Measurements from ENCODE around the gene CHST5. TPM values are rescaled to one million over a fixed set of nuclear protein-coding genes. Genes with fewer than 3 reads are reported as not detected.

CHST5 gene
- total RNA-seq, 2 donors from 2014 or later, result 0.26 to 1.1 TPM

- Histone ChIP-seq H3K9ac (ENCODE audit: extremely low read depth, low read length, poor library complexity, severe bottlenecking) (no peak overlapping the region), H3K27me3 (ENCODE audit: control insufficient read depth, insufficient read depth, low read length, poor library complexity, severe bottlenecking) (no peaks in the 10 kb centered on the region), H3K4me3 (ENCODE audit: low read length) (no peak overlapping the region), H3K4me1 (ENCODE audit: control insufficient read depth, insufficient read depth, low read length) (no peaks in the 10 kb centered on the region), H3K36me3 (ENCODE audit: control insufficient read depth, insufficient read depth, low read length) (no peaks in the 10 kb centered on the region), H3K9me3 (ENCODE audit: control insufficient read depth, low read length) (no peaks in the 10 kb centered on the region), H3K27ac (ENCODE audit: low read depth, low read length) (no peak overlapping the region)
- DNase-seq, result no peak
- TF ChIP-seq, protein P1, sequence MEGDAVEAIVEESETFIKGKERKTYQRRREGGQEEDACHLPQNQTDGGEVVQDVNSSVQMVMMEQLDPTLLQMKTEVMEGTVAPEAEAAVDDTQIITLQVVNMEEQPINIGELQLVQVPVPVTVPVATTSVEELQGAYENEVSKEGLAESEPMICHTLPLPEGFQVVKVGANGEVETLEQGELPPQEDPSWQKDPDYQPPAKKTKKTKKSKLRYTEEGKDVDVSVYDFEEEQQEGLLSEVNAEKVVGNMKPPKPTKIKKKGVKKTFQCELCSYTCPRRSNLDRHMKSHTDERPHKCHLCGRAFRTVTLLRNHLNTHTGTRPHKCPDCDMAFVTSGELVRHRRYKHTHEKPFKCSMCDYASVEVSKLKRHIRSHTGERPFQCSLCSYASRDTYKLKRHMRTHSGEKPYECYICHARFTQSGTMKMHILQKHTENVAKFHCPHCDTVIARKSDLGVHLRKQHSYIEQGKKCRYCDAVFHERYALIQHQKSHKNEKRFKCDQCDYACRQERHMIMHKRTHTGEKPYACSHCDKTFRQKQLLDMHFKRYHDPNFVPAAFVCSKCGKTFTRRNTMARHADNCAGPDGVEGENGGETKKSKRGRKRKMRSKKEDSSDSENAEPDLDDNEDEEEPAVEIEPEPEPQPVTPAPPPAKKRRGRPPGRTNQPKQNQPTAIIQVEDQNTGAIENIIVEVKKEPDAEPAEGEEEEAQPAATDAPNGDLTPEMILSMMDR (conservative IDR thresholded peaks at IDR 0.05), result no peak
- Mint-ChIP-seq H3K4me3 (no peak overlapping the region), H3K27ac (no peak overlapping the region), H3K36me3 (ENCODE audit: low read depth) (peaks cover 2% of the 10 kb centered on the region), H3K9me3 (no peaks in the 10 kb centered on the region), H3K4me1 (no peaks in the 10 kb centered on the region), H3K27me3 (ENCODE audit: insufficient read depth) (no peaks in the 10 kb centered on the region)
- 94 to 100% methylated on average over 2 of the region's 2 CpGs for WGBS, 2 experiments (ENCODE audit: insufficient coverage in 1 of 2, insufficient read length in 1 of 2)
Measured at GRCh38 chr16:75483222-75483621, 52.7 kb downstream of the CHST5 start.

DNA sequence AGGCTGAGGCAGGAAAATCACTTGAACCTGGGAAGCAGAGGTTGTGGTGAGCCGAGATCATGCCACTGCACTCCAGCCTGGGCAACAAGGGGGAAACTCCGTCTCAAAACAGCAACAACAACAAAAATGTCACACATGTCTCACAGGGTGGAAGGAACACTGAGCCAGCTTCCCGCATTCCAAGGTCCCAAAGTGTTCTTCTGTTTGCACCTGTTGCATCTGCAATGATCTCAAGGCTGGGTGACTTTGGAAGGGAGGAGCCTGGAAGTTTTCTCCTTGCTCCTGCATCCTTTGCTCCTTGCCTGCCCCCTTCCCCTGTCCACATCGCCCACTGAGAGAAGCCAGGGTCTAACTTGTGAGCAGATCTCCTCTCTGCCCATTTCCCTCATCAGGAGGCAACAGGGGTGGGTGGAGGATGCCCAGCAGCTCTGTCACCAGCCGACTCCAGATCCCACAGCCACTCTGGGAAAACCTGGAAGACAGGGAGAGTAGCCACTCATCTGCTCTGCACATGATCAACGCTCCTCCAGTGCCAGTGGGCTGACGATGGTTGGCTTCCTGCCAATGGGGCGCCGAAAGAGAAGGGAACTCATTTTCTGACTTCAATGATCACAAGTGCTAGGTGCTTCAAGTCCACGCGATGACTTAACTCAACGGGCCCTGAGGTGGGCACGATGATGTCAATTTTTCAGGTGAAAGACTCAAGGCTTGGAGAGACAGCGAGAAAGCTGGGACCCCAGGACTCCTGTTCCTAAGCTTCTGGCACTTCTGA is 53.3 kb downstream of the CHST5 start:
- no peaks in the 10 kb centered on the region for H3K9me3 Mint-ChIP-seq
- H3K27me3 ChIP-seq (ENCODE audit: control insufficient read depth, insufficient read depth, low read length, poor library complexity, severe bottlenecking), result no peaks in the 10 kb centered on the region
- H3K27ac Mint-ChIP-seq, result no peak overlapping the region
- no peaks in the 10 kb centered on the region for H3K27me3 Mint-ChIP-seq (ENCODE audit: insufficient read depth)
- H3K27ac ChIP-seq (ENCODE audit: low read depth, low read length), result no peak overlapping the region
- WGBS, 2 experiments (ENCODE audit: insufficient coverage in 1 of 2, insufficient read length in 1 of 2), result 85 to 96% methylated on average over 11 to 14 of the region's 14 CpGs
- H3K4me1 Mint-ChIP-seq, result no peaks in the 10 kb centered on the region
- TF ChIP-seq, protein P1 (conservative IDR thresholded peaks at IDR 0.05), result no peak
- H3K36me3 Mint-ChIP-seq (ENCODE audit: low read depth), result peaks cover 6% of the 10 kb centered on the region
- DNase-seq, result no peak
- no peak overlapping the region for H3K4me3 Mint-ChIP-seq
- H3K9ac ChIP-seq (ENCODE audit: extremely low read depth, low read length, poor library complexity, severe bottlenecking), result no peak overlapping the region
- no peaks in the 10 kb centered on the region for H3K4me1 ChIP-seq (ENCODE audit: control insufficient read depth, insufficient read depth, low read length)
- no peaks in the 10 kb centered on the region for H3K36me3 ChIP-seq (ENCODE audit: control insufficient read depth, insufficient read depth, low read length)
- no peak overlapping the region for H3K4me3 ChIP-seq (ENCODE audit: low read length)
- H3K9me3 ChIP-seq (ENCODE audit: control insufficient read depth, low read length), result no peaks in the 10 kb centered on the region

- Histone ChIP-seq H3K36me3 (ENCODE audit: control insufficient read depth, insufficient read depth, low read length) (no peaks in the 10 kb centered on the region), H3K27me3 (ENCODE audit: control insufficient read depth, insufficient read depth, low read length, poor library complexity, severe bottlenecking) (no peaks in the 10 kb centered on the region), H3K9ac (ENCODE audit: extremely low read depth, low read length, poor library complexity, severe bottlenecking) (no peak overlapping the region), H3K9me3 (ENCODE audit: control insufficient read depth, low read length) (no peaks in the 10 kb centered on the region), H3K4me1 (ENCODE audit: control insufficient read depth, insufficient read depth, low read length) (no peaks in the 10 kb centered on the region), H3K27ac (ENCODE audit: low read depth, low read length) (no peak overlapping the region), H3K4me3 (ENCODE audit: low read length) (no peak overlapping the region)
- Mint-ChIP-seq H3K4me3 (no peak overlapping the region), H3K4me1 (no peaks in the 10 kb centered on the region), H3K27ac (no peak overlapping the region), H3K36me3 (ENCODE audit: low read depth) (peaks cover 6% of the 10 kb centered on the region), H3K27me3 (ENCODE audit: insufficient read depth) (no peaks in the 10 kb centered on the region), H3K9me3 (no peaks in the 10 kb centered on the region)
- DNase-seq, result no peak
- TF ChIP-seq, protein P1 (conservative IDR thresholded peaks at IDR 0.05), result no peak
- 90 to 91% methylated on average over 7 of the region's 7 CpGs for WGBS, 2 experiments (ENCODE audit: insufficient coverage in 1 of 2, insufficient read length in 1 of 2)
Measured at GRCh38 chr16:75481475-75481874, 54.4 kb downstream of the CHST5 start.

Measured in endodermal cell (in vitro differentiated cells).